GM23338 (cell line): ENCODE results near the gene CYSTM1. TPM values are rescaled to one million over a fixed set of nuclear protein-coding genes. Genes with fewer than 3 reads are reported as not detected.

Source experiments
- ATAC-seq: fragments of 200-7000 bp; cut with Tn5 transposase; 3 replicates; pipeline ENCODE4 v1.9.1; 2020
- DNase-seq: peaks from one replicate; pipeline ENCODE4 v3.0.0-alpha.2; 2015; ENCODE audit warnings: low spot score
- H2AFZ ChIP-seq: fragments of 200-600 bp; sonication (generic); 2 replicates; pipeline ENCODE4 v1.8.0; 2016; ENCODE audit warnings: antibody characterized with exemption, mild to moderate bottlenecking, moderate library complexity
- H3F3A ChIP-seq: fragments of 200-600 bp; sonication (generic); replicated peaks from 2 replicates; pipeline ENCODE4 v1.8.0; 2017; ENCODE audit warnings: antibody characterized with exemption, mixed run types, low read depth
- H3K27ac ChIP-seq: fragments of 200-600 bp; sonication (generic); 2 replicates; pipeline ENCODE4 v1.6.1; 2016; ENCODE audit warnings: low read depth
- H3K27me3 ChIP-seq: fragments of 200-600 bp; sonication (generic); 2 replicates; pipeline ENCODE4 v1.8.0; 2016; ENCODE audit warnings: mild to moderate bottlenecking, mixed run types, moderate library complexity; ENCODE audit not compliant: insufficient read depth
- H3K36me3 ChIP-seq: fragments of 200-600 bp; sonication (generic); 2 replicates; pipeline ENCODE4 v1.8.0; 2016; ENCODE audit warnings: mild to moderate bottlenecking; ENCODE audit not compliant: insufficient read depth
- H3K4me1 ChIP-seq: fragments of 200-600 bp; sonication (generic); 2 replicates; pipeline ENCODE4 v1.8.0; 2016; ENCODE audit warnings: mild to moderate bottlenecking, moderate library complexity; ENCODE audit not compliant: insufficient read depth
- H3K4me2 ChIP-seq: fragments of 200-600 bp; sonication (generic); 2 replicates; pipeline ENCODE4 v1.7.1; 2017; ENCODE audit warnings: mixed run types
- H3K4me3 ChIP-seq: fragments of 200-600 bp; sonication (generic); 2 replicates; pipeline ENCODE4 v1.6.1; 2016; ENCODE audit warnings: mixed run types
- H3K79me2 ChIP-seq: fragments of 200-600 bp; sonication (generic); replicated peaks from 2 replicates; pipeline ENCODE4 v1.8.0; 2017; ENCODE audit warnings: mild to moderate bottlenecking; ENCODE audit not compliant: insufficient read depth
- H3K9me2 ChIP-seq: fragments of 200-600 bp; sonication (generic); 2 replicates; pipeline ENCODE4 v1.8.0; 2017; ENCODE audit not compliant: insufficient read depth
- H4K20me1 ChIP-seq: fragments of 200-600 bp; sonication (generic); replicated peaks from 2 replicates; pipeline ENCODE4 v1.8.0; 2017; ENCODE audit warnings: mild to moderate bottlenecking; ENCODE audit not compliant: insufficient read depth
- H3K27ac Mint-ChIP-seq: 2 replicates; pipeline ENCODE4 v1.8.0; 2020; ENCODE audit warnings: inconsistent platforms, mild to moderate bottlenecking, moderate library complexity, mixed read lengths
- H3K27me3 Mint-ChIP-seq: 3 replicates; pipeline ENCODE4 v1.8.0; 2022; ENCODE audit warnings: low read depth, mild to moderate bottlenecking, moderate library complexity, mixed read lengths, inconsistent platforms; ENCODE audit not compliant: insufficient read depth, poor library complexity
- H3K36me3 Mint-ChIP-seq: 3 replicates; pipeline ENCODE4 v1.8.0; 2021; ENCODE audit warnings: low read depth, mild to moderate bottlenecking, inconsistent platforms, moderate library complexity, mixed read lengths
- H3K4me1 Mint-ChIP-seq: 3 replicates; pipeline ENCODE4 v1.8.0; 2020; ENCODE audit warnings: mild to moderate bottlenecking, inconsistent platforms, mixed read lengths
- H3K4me3 Mint-ChIP-seq: 3 replicates; pipeline ENCODE4 v1.8.0; 2021; ENCODE audit warnings: moderate library complexity, mild to moderate bottlenecking, inconsistent platforms, mixed read lengths
- H3K9me3 Mint-ChIP-seq: 3 replicates; pipeline ENCODE4 v1.8.0; 2020; ENCODE audit warnings: moderate library complexity, mild to moderate bottlenecking, inconsistent platforms, mixed read lengths
- CREB1 ChIP-seq: fragments of 250-450 bp; sonication (Bioruptor Pico); IDR thresholded peaks from 2 replicates; pipeline ENCODE4 v1.5.0; 2020; ENCODE audit warnings: low read depth, mild to moderate bottlenecking, moderate library complexity
- CTCF ChIP-seq, 2 experiments: fragments of 200-600 bp in 1 of 2; sonication (generic) in 1 of 2; conservative IDR thresholded peaks; 2 replicates each; pipeline versions ENCODE4 v1.5.1 to v1.6.1; 2016 to 2017; ENCODE audit warnings: antibody characterized with exemption in 2 of 2, low read depth in 2 of 2, mild to moderate bottlenecking in 2 of 2, moderate library complexity in 1 of 2
- ETS1 ChIP-seq: IDR thresholded peaks from 2 replicates; pipeline ENCODE4 v1.6.1; 2016; ENCODE audit warnings: antibody characterized with exemption
- EZH2 ChIP-seq: fragments of 200-600 bp; sonication (generic); IDR thresholded peaks from one replicate; pipeline ENCODE4 v1.8.0; 2017; ENCODE audit warnings: antibody characterized with exemption, mild to moderate bottlenecking, low read depth; ENCODE audit not compliant: unreplicated experiment
- EZH2phosphoT487 ChIP-seq: fragments of 200-600 bp; sonication (generic); IDR thresholded peaks from one replicate; pipeline ENCODE4 v1.8.1; 2018; ENCODE audit warnings: antibody characterized with exemption; ENCODE audit not compliant: unreplicated experiment
- JUNB ChIP-seq: IDR thresholded peaks from one replicate; pipeline ENCODE4 v1.6.1; 2016; ENCODE audit warnings: antibody characterized with exemption; ENCODE audit not compliant: unreplicated experiment
- NANOG ChIP-seq: IDR thresholded peaks from 2 replicates; pipeline ENCODE4 v1.6.1; 2016; ENCODE audit warnings: antibody characterized with exemption, borderline replicate concordance
- POLR2AphosphoS5 ChIP-seq: IDR thresholded peaks from 2 replicates; pipeline ENCODE4 v1.6.1; 2016; ENCODE audit warnings: antibody characterized with exemption, low read depth
- REST ChIP-seq: IDR thresholded peaks from one replicate; pipeline ENCODE4 v1.6.1; 2018; ENCODE audit warnings: antibody characterized with exemption; ENCODE audit not compliant: unreplicated experiment
- STAT1 ChIP-seq: IDR thresholded peaks from one replicate; pipeline ENCODE4 v1.6.1; 2016; ENCODE audit warnings: antibody characterized with exemption; ENCODE audit not compliant: unreplicated experiment
- ZNF114 ChIP-seq: fragments of 250-450 bp; sonication (Bioruptor Pico); IDR thresholded peaks from 2 replicates; pipeline ENCODE4 v1.5.0; 2020; ENCODE audit warnings: mild to moderate bottlenecking, moderate library complexity
- ZNF331 ChIP-seq: fragments of 250-450 bp; sonication (Bioruptor Pico); IDR thresholded peaks from 2 replicates; pipeline ENCODE4 v1.5.0; 2020; ENCODE audit warnings: low read depth, mild to moderate bottlenecking, moderate library complexity
- ZNF462 ChIP-seq: fragments of 250-450 bp; sonication (Bioruptor Pico); IDR thresholded peaks from 2 replicates; pipeline ENCODE4 v1.5.0; 2020; ENCODE audit warnings: mild to moderate bottlenecking, moderate library complexity
- polyA plus RNA-seq: library from polyadenylated mRNA; unstranded; fragments of >200 nt; fragmentation: Nextera tagmentation; extraction: Ambion mirVana; gene quantifications from 2 replicates; pipeline ENCODE4 v1.2.1, GENCODE V29; 2016
- total RNA-seq: library from RNA; depleted of rRNA; stranded (reverse); fragments of >200 nt; shearing (Covaris generic); gene quantifications from 2 replicates; pipeline ENCODE4 v1.2.3, GENCODE V29; 2014

CYSTM1 gene
- total and polyA plus RNA-seq, 2 experiments from 2014 or later: 14.4 to 46.0 TPM

GRCh38 chr5:140202610-140203009 lies 27.6 kb downstream of the CYSTM1 start:
- H3K9me3 Mint-ChIP-seq: no peaks in the 10 kb centered on the region

More at GRCh38 chr5:140202610-140203009, 27.6 kb downstream of the CYSTM1 start:
- Histone ChIP-seq H3K36me3 (no peaks in the 10 kb centered on the region), H3F3A (no peaks in the 10 kb centered on the region), H4K20me1 (no peaks in the 10 kb centered on the region; the same call in 1 of the 2 replicates), H3K27me3 (no peaks in the 10 kb centered on the region), H3K4me3 (no peak overlapping the region), H3K27ac (no peak overlapping the region), H2AFZ (no peak overlapping the region), H3K79me2 (no peaks in the 10 kb centered on the region), H3K9me2 (no peaks in the 10 kb centered on the region), H3K4me2 (no peak overlapping the region), H3K4me1 (0 out of 2 replicates have a peak, but pooled peaks cover 10% of the 10 kb centered on the region)
- H3K27me3 Mint-ChIP-seq: peaks cover 3% of the 10 kb centered on the region
- H3K4me3 Mint-ChIP-seq: no peak overlapping the region
- TF ChIP-seq STAT1 (no peak), ETS1 (no peak), ZNF331 (CRISPR knock-in tag) (no peak), POLR2AphosphoS5 (no peak), REST (no peak), JUNB (no peak), EZH2 (no peak), NANOG (no peak), CTCF (conservative IDR thresholded peaks at IDR 0.05; ENCODE audit: low read depth in 2 of 2) (no peak), EZH2phosphoT487 (no peak), CREB1 (no peak), ZNF462 (CRISPR knock-in tag) (no peak), ZNF114 (CRISPR knock-in tag) (no peak)
- no peaks in the 10 kb centered on the region for H3K36me3 Mint-ChIP-seq
- H3K27ac Mint-ChIP-seq: no peak overlapping the region
- no peak for DNase-seq
- H3K4me1 Mint-ChIP-seq: peaks cover 11% of the 10 kb centered on the region
- no peak for ATAC-seq
